SU-DHL-6 (cell line): ENCODE results near the gene ARHGAP8.

Experiments used
- H2AFZ ChIP-seq: fragments of 200-600 bp; sonication (generic); 2 replicates; pipeline ENCODE4 v1.6.1; 2014; ENCODE audit warnings: low read depth, mild to moderate bottlenecking, moderate library complexity, mixed read lengths, antibody characterized with exemption, low read length; ENCODE audit not compliant: severe bottlenecking
- H3F3A ChIP-seq: fragments of 200-600 bp; shearing (Covaris generic); 2 replicates; pipeline ENCODE4 v1.6.0; 2016; ENCODE audit warnings: antibody characterized with exemption, mild to moderate bottlenecking; ENCODE audit not compliant: insufficient read depth
- H3K27ac ChIP-seq: fragments of 200-600 bp; sonication (generic); 2 replicates; pipeline ENCODE4 v1.5.1; 2016; ENCODE audit warnings: low read depth, mild to moderate bottlenecking, low read length, moderate library complexity, mixed read lengths
- H3K27me3 ChIP-seq: fragments of 200-600 bp; sonication (generic), shearing (Covaris generic); 2 replicates; pipeline ENCODE4 v1.6.0; 2014; ENCODE audit warnings: mild to moderate bottlenecking, low read length
- H3K36me3 ChIP-seq: fragments of 200-600 bp; sonication (generic); 2 replicates; pipeline ENCODE4 v1.6.1; 2014; ENCODE audit warnings: mild to moderate bottlenecking, low read length, mixed read lengths
- H3K4me2 ChIP-seq: fragments of 300-600, 200-600 bp; shearing (Covaris generic), sonication (generic); 2 replicates; pipeline ENCODE4 v1.6.0; 2014; ENCODE audit warnings: low read length, low read depth, mild to moderate bottlenecking; ENCODE audit not compliant: poor library complexity, severe bottlenecking
- H3K4me3 ChIP-seq: fragments of 200-600 bp; sonication (generic); 2 replicates; pipeline ENCODE4 v1.5.1; 2014; ENCODE audit warnings: antibody characterized with exemption, low read length, mild to moderate bottlenecking, mixed read lengths; ENCODE audit not compliant: insufficient read depth, poor library complexity, severe bottlenecking
- H3K79me2 ChIP-seq: fragments of 200-600 bp; sonication (generic); 2 replicates; pipeline ENCODE4 v1.6.1; 2014; ENCODE audit warnings: mild to moderate bottlenecking, low read length, moderate library complexity; ENCODE audit not compliant: insufficient read depth
- H3K9ac ChIP-seq: fragments of 200-600 bp; sonication (generic); 2 replicates; pipeline ENCODE4 v1.7.0; 2014; ENCODE audit warnings: mild to moderate bottlenecking, low read length
- H3K9me2 ChIP-seq: fragments of 200-600 bp; sonication (generic); replicated peaks from 2 replicates; pipeline ENCODE4 v1.6.1; 2014; ENCODE audit warnings: low read length; ENCODE audit not compliant: insufficient read depth
- H3K9me3 ChIP-seq: fragments of 200-600 bp; sonication (generic); 2 replicates; pipeline ENCODE4 v1.6.1; 2014; ENCODE audit warnings: low read length, mixed read lengths; ENCODE audit not compliant: insufficient read depth
- H4K20me1 ChIP-seq: fragments of 200-600 bp; sonication (generic); 2 replicates; pipeline ENCODE4 v1.6.1; 2014; ENCODE audit warnings: low read depth, mild to moderate bottlenecking, antibody characterized with exemption, low read length, moderate library complexity, mixed read lengths
- EZH2phosphoT487 ChIP-seq: fragments of 200-600 bp; sonication (generic), shearing (Covaris generic); conservative IDR thresholded peaks from 2 replicates; pipeline ENCODE4 v1.6.1; 2018; ENCODE audit warnings: mild to moderate bottlenecking, antibody characterized with exemption, low read length, moderate library complexity, mixed read lengths
- TF ChIP-seq, protein P1 (sequence below): fragments of 200-600 bp; sonication (generic); IDR thresholded peaks from one replicate; pipeline ENCODE4 v1.5.1; 2017; ENCODE audit warnings: antibody characterized with exemption, mild to moderate bottlenecking, low read length, moderate library complexity; ENCODE audit not compliant: insufficient read depth, poor library complexity, severe bottlenecking

The ARHGAP8 gene

DNA sequence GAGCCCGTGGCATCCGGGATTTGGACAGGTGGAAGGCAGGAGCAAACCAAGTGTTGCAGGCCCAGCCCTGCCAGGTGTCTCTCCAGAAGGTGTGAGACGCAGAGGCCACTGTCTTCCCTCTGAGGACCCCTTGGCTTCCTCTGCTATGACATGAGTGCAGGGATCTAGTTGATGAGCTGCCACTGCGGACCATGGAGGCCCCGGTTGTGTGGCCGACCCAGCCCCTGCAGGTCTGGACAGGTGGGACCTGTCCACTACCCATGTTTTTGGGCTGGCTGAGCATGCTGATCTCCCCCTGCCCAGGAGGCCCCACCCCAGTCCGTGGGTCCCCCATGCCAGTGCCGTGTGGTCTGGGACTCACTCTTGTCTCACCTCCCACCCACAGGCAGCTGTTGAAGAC is 27.5 kb upstream of the ARHGAP8 start:
- no peak for TF ChIP-seq EZH2phosphoT487
- TF ChIP-seq, protein P1, sequence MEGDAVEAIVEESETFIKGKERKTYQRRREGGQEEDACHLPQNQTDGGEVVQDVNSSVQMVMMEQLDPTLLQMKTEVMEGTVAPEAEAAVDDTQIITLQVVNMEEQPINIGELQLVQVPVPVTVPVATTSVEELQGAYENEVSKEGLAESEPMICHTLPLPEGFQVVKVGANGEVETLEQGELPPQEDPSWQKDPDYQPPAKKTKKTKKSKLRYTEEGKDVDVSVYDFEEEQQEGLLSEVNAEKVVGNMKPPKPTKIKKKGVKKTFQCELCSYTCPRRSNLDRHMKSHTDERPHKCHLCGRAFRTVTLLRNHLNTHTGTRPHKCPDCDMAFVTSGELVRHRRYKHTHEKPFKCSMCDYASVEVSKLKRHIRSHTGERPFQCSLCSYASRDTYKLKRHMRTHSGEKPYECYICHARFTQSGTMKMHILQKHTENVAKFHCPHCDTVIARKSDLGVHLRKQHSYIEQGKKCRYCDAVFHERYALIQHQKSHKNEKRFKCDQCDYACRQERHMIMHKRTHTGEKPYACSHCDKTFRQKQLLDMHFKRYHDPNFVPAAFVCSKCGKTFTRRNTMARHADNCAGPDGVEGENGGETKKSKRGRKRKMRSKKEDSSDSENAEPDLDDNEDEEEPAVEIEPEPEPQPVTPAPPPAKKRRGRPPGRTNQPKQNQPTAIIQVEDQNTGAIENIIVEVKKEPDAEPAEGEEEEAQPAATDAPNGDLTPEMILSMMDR = no peak
- Histone ChIP-seq H3K9ac (no peak overlapping the region), H3K36me3 (no peaks in the 10 kb centered on the region), H3K27ac (no peak overlapping the region), H3K9me2 (no peaks in the 10 kb centered on the region), H3K27me3 (no peaks in the 10 kb centered on the region), H3K4me2 (no peak overlapping the region), H3K9me3 (no peaks in the 10 kb centered on the region), H4K20me1 (no peaks in the 10 kb centered on the region), H3F3A (no peaks in the 10 kb centered on the region), H2AFZ (no peak overlapping the region), H3K79me2 (no peaks in the 10 kb centered on the region), H3K4me3 (no peak overlapping the region)

DNA sequence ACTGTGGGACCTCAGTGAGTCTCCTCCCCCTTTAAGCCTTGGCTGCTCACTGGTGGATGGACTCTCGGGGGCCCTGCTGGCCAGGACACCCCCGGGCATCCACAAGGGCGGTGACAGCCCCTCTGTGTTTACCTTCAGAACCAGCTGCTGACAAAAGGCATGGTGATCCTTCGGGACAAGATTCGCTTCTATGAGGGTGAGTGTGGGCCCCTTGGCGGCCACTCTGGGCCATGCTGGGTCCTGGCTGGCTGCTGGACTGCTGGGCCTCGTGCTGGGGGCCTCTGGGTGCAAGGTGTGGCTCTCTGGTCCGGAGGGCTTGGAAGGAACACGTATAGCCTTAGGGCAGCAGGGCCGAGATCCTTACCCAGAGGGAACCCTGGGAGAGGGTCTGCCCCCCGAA is 25.9 kb upstream of the ARHGAP8 start:
- Histone ChIP-seq H3K9ac (no peak overlapping the region), H3F3A (no peaks in the 10 kb centered on the region), H3K9me3 (no peaks in the 10 kb centered on the region), H4K20me1 (no peaks in the 10 kb centered on the region), H3K36me3 (no peaks in the 10 kb centered on the region), H3K4me3 (no peak overlapping the region), H2AFZ (no peak overlapping the region), H3K27ac (no peak overlapping the region), H3K9me2 (no peaks in the 10 kb centered on the region), H3K4me2 (no peak overlapping the region), H3K27me3 (no peaks in the 10 kb centered on the region), H3K79me2 (no peaks in the 10 kb centered on the region)
- TF ChIP-seq EZH2phosphoT487 = no peak
- TF ChIP-seq, protein P1 = no peak

DNA sequence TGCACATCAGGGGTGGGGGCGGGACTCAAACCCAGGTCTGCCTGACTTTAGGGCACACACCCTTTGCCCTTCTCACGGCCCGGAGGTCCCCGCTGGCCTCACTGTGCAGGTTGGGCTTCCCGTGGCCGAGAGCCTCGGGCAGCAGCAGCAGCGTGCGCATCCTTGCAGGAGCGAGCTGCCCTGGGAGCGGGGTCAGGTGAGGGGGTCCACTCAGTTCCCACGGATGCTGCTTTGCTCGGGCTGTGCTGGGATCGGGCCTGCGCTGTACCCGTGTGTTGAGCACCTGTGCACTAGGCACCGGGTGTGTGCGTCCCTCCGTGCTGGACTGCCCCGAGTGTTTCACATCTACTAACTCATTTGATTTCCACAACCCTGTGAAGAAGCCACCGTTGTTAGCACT is 25.2 kb upstream of the ARHGAP8 start:
- Histone ChIP-seq H3F3A (no peaks in the 10 kb centered on the region), H3K4me2 (no peak overlapping the region), H3K4me3 (no peak overlapping the region), H3K79me2 (no peaks in the 10 kb centered on the region), H4K20me1 (no peaks in the 10 kb centered on the region), H3K9me2 (no peaks in the 10 kb centered on the region), H3K27me3 (no peaks in the 10 kb centered on the region), H3K9me3 (no peaks in the 10 kb centered on the region), H3K27ac (no peak overlapping the region), H3K36me3 (no peaks in the 10 kb centered on the region), H2AFZ (no peak overlapping the region), H3K9ac (no peak overlapping the region)
- TF ChIP-seq, protein P1 = no peak
- TF ChIP-seq EZH2phosphoT487 = no peak
